IPS-20b (cell line): ENCODE measurements around the gene CLDN6.

Experiments used
- H3K27ac ChIP-seq: one replicate; pipeline ENCODE4 v1.5.1; 2013; ENCODE audit warnings: low read length
- H3K27me3 ChIP-seq: 2 replicates; pipeline ENCODE4 v1.6.1; 2013; ENCODE audit warnings: mild to moderate bottlenecking, low read length, inconsistent platforms; ENCODE audit not compliant: insufficient read depth
- H3K36me3 ChIP-seq: 2 replicates; pipeline ENCODE4 v1.6.1; 2013; ENCODE audit warnings: low read depth, mild to moderate bottlenecking, inconsistent platforms, low read length, moderate library complexity; ENCODE audit not compliant: insufficient read depth
- H3K4me1 ChIP-seq: 2 replicates; pipeline ENCODE4 v1.6.1; 2013; ENCODE audit warnings: mild to moderate bottlenecking, control low read depth, inconsistent platforms, low read length, moderate library complexity; ENCODE audit not compliant: insufficient read depth
- H3K4me3 ChIP-seq: 2 replicates; pipeline ENCODE4 v1.5.1; 2013; ENCODE audit warnings: mild to moderate bottlenecking, low read length, inconsistent platforms
- H3K9ac ChIP-seq: 2 replicates; pipeline ENCODE4 v1.6.1; 2013; ENCODE audit warnings: low read depth, mild to moderate bottlenecking, inconsistent platforms, low read length, moderate library complexity
- H3K9me3 ChIP-seq: 2 replicates; pipeline ENCODE4 v1.6.1; 2013; ENCODE audit warnings: mild to moderate bottlenecking, low read depth, low read length, inconsistent platforms; ENCODE audit not compliant: insufficient read depth

Gene CLDN6

GRCh38 chr16:3049921-3050481 lies 32.0 kb upstream of the CLDN6 start:
- Histone ChIP-seq H3K9me3 (no peaks in the 10 kb centered on the region), H3K27me3 (peaks cover 64% of the 10 kb centered on the region), H3K27ac (no peak overlapping the region), H3K4me1 (no peaks in the 10 kb centered on the region; the same call in 1 of the 2 replicates), H3K4me3 (no peak overlapping the region), H3K36me3 (no peaks in the 10 kb centered on the region), H3K9ac (no peak overlapping the region)

- Histone ChIP-seq H3K27me3 (peaks cover 87% of the 10 kb centered on the region), H3K4me1 (no peaks in the 10 kb centered on the region; the same call in 1 of the 2 replicates), H3K4me3 (peak overlapping the region; percentile 70), H3K9me3 (no peaks in the 10 kb centered on the region), H3K27ac (no peak overlapping the region), H3K9ac (peak overlapping the region; percentile 27; the same call in 1 of the 2 replicates), H3K36me3 (no peaks in the 10 kb centered on the region)
Observed at GRCh38 chr16:3047387-3047720, 29.4 kb upstream of the CLDN6 start.

DNA sequence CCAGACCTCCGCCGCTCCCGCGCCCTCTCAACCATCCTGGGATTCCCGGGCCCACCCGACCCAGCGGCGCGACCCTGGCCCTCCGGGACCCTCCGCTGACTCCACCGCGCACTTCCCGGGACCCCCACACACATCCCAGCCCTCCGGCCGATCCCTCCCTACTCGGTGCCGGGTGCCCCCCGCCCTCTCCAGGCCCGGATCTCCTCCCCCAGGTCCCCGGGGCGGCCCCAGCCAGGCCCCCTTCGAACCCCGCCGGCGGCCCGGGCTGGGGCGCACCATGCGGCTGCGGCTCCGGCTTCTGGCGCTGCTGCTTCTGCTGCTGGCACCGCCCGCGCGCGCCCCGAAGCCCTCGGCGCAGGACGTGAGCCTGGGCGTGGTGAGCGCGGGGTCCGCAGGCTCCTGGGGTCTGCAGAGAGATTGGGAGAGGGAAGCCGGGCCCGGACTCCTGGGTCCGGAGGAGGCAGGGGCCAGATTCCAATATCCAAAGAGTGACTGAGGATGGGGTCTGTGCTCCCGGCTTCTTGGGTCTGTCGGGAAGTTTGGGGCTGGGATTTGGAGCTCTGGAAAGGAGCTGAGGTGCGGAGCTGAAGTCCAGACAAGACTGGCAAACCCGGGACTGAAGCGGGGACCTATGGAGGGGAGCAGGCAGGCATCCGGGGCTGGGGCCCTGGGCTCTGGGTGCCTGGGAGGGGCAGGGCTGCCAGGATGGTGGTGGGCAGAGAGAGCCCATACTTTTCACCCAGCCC lies 28.8 kb upstream of the CLDN6 start:
- Histone ChIP-seq H3K4me1 (no peaks in the 10 kb centered on the region; the same call in 1 of the 2 replicates), H3K27me3 (peaks cover 90% of the 10 kb centered on the region), H3K4me3 (peak overlapping the region; percentile 70), H3K36me3 (no peaks in the 10 kb centered on the region), H3K9me3 (no peaks in the 10 kb centered on the region), H3K9ac (peak overlapping the region; percentile 27; the same call in 1 of the 2 replicates), H3K27ac (no peak overlapping the region)

DNA sequence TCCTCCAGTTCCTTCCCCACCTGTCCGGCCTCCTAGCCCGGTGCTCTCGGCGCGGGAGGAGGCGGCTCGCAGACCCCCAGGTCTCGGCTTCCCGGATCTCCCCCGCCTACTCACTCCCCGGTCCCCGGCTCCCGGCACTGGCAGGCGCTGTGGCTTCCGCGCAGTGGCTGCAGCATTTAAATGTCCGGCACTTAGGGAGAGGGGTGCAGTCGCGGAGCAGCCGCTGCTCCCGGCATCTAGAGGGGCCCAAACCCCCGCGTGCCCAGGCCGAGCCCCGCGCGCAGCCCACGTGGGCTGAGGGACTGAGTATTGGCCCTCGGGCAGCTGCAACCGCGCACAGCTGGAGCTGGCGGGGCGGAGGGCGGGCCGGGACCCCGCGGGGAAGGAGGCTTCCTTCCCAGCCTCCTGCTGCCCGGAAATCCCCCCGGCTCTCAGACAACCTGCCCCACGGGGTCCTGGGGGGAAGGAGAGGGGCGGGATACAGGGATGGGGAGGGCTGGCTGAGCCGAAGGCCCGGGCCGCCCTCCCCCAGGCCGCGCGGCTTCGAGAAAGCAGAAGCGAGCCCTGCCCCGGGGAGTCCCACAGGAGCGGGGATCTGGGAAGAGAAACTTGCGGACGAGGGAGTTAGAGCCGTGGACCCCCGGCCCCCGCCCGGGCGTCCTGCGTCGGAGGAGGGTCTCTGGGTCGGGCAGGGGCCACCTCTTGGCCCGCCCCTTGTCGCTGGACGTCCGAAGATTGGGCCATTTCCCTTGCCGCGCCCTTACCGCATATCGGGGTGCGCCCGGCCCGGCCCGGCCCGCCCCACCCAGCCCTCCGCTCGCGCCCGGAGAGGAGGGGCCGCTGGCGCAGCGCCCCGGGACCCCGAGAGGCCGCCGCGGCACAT lies 28.0 kb upstream of the CLDN6 start, which contains the start of gene MMP25:
TSS of gene MMP25 (plus strand) at position 804 of the 883 bp plus-strand sequence. CDS start 357 bp downstream, outside the sequence.
- Histone ChIP-seq H3K4me1 (no peaks in the 10 kb centered on the region; the same call in 1 of the 2 replicates), H3K27me3 (peaks cover 88% of the 10 kb centered on the region), H3K27ac (no peak within 1 kb of the TSS), H3K36me3 (no peaks in the 10 kb centered on the region), H3K4me3 (peak within 1 kb of the TSS; percentile 70), H3K9ac (peak within 1 kb of the TSS; percentile 47; the same call in 1 of the 2 replicates), H3K9me3 (no peaks in the 10 kb centered on the region)

DNA sequence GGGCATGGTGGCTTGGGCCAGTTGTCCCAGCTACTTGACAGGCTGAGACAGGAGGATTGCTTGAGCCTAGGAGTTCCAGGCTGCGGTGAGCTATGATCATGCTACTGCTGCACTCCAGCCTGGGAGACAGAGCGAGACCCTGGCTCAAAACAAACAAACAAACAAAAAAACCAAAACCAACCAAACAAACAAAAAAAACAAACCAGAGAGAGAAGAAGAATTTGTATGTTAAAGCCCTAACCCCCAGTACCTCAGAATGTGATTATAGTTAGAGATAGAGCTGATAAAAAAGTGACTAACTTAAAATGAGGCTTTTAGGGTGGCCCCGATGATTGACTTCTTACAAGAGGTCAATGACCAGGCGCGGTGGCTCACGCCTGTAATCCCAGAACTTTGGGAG lies 26.7 kb upstream of the CLDN6 start:
- H3K27ac ChIP-seq = no peak overlapping the region
- H3K9me3 ChIP-seq = no peaks in the 10 kb centered on the region
- no peaks in the 10 kb centered on the region for H3K36me3 ChIP-seq
- H3K4me3 ChIP-seq = peak overlapping the region; percentile 70; the same call in 1 of the 2 replicates
- H3K4me1 ChIP-seq = no peaks in the 10 kb centered on the region; the same call in 1 of the 2 replicates
- H3K9ac ChIP-seq = no peak overlapping the region
- peaks cover 75% of the 10 kb centered on the region for H3K27me3 ChIP-seq

GRCh38 chr16:3042376-3042775 lies 24.4 kb upstream of the CLDN6 start:
- Histone ChIP-seq H3K27me3 (peaks cover 70% of the 10 kb centered on the region), H3K9me3 (no peaks in the 10 kb centered on the region), H3K4me1 (peaks cover 4% of the 10 kb centered on the region; the same call in 1 of the 2 replicates), H3K36me3 (no peaks in the 10 kb centered on the region), H3K27ac (no peak overlapping the region), H3K9ac (no peak overlapping the region), H3K4me3 (no peak overlapping the region)

- Histone ChIP-seq H3K9me3 (no peaks in the 10 kb centered on the region), H3K27me3 (peaks cover 73% of the 10 kb centered on the region), H3K4me3 (no peak overlapping the region), H3K27ac (no peak overlapping the region), H3K9ac (no peak overlapping the region), H3K36me3 (no peaks in the 10 kb centered on the region), H3K4me1 (peaks cover 8% of the 10 kb centered on the region; the same call in 1 of the 2 replicates)
Observed at GRCh38 chr16:3038896-3039295, 20.9 kb upstream of the CLDN6 start.

- no peak overlapping the region for H3K4me3 ChIP-seq
- H3K9ac ChIP-seq = peak overlapping the region; percentile 34; the same call in 1 of the 2 replicates
- peaks cover 8% of the 10 kb centered on the region; the same call in 1 of the 2 replicates for H3K4me1 ChIP-seq
- no peak overlapping the region for H3K27ac ChIP-seq
- peaks cover 72% of the 10 kb centered on the region for H3K27me3 ChIP-seq
- H3K9me3 ChIP-seq = no peaks in the 10 kb centered on the region
- no peaks in the 10 kb centered on the region for H3K36me3 ChIP-seq
Observed at GRCh38 chr16:3038256-3038655, 20.3 kb upstream of the CLDN6 start.

DNA sequence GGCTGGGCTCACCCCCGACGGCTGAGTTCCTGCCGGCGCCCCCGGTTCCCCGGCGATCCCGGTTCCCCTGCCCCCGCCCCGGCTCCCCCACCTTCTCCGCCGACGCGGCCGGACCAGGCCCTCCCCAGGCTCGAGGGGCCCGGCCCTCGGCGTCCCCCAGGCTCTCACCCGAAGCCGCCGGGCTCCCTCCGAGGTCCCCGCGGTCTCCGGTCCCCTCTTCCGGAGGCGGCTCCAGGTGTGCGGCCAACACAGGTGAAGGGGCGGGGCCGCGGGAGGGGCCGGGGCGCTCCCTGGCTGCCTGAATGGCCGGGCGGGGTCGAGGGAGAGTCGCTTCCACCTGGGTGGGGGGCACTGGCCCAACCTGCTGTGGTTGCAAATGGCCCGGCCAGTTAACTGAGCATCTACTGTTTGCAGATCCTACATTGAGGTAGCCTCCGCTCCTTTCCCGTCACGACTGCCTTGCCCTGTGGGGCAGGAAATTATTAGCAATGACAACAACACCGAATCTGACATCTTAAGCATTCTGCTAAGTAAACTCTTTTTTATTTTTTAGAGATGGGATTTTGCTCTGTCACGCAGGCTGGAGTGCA lies 18.8 kb upstream of the CLDN6 start, which contains the start of gene BICDL2:
TSS of gene BICDL2 (minus strand) at position 219 of the 590 bp plus-strand sequence. CDS start 1,448 bp downstream, outside the sequence.
- Histone ChIP-seq H3K27ac (no peak within 1 kb of the TSS), H3K4me3 (peak within 1 kb of the TSS; percentile 65), H3K27me3 (peaks cover 75% of the 10 kb centered on the region), H3K9ac (no peak within 1 kb of the TSS), H3K9me3 (no peaks in the 10 kb centered on the region), H3K4me1 (peaks cover 8% of the 10 kb centered on the region; the same call in 1 of the 2 replicates), H3K36me3 (no peaks in the 10 kb centered on the region)

- Histone ChIP-seq H3K27me3 (peaks cover 77% of the 10 kb centered on the region), H3K36me3 (no peaks in the 10 kb centered on the region), H3K4me1 (peaks cover 11% of the 10 kb centered on the region), H3K9me3 (no peaks in the 10 kb centered on the region), H3K27ac (no peak overlapping the region), H3K4me3 (peak overlapping the region; percentile 65), H3K9ac (no peak overlapping the region)
Observed at GRCh38 chr16:3035972-3036725, 18.2 kb upstream of the CLDN6 start.
